ENCODE data around the gene MYL3.

GRCh38 chr3:46852334-46852720 lies 10.9 kb downstream of the MYL3 start:
- TF ChIP-seq CTCF (IDR thresholded peaks at IDR 0.05), result no peak
- TF ChIP-seq POLR2A (IDR thresholded peaks at IDR 0.05), result no peak
